Activated CD4-positive, alpha-beta T cell treated with anti-CD3 and anti-CD28 coated beads, Interleukin-2, amount 50 U/mL, for 16 hours (primary cell): Measurements from ENCODE around the gene IL10RA.

Experiments
- DNase-seq: peaks from one replicate; pipeline ENCODE4 v3.0.0-alpha.2; 2020

The IL10RA gene

GRCh38 chr11:117993988-117994745 lies 8.0 kb downstream of the IL10RA start:
- no peak for DNase-seq

GRCh38 chr11:117995472-117995871 lies 9.3 kb downstream of the IL10RA start:
- no peak for DNase-seq

- no peak for DNase-seq
These were observed 9.9 kb downstream of the IL10RA start for GRCh38 chr11:117996058-117996457.

GRCh38 chr11:117997406-117997805 lies 11.2 kb downstream of the IL10RA start:
- no peak for DNase-seq

- DNase-seq, result peak; percentile 84
These were observed 11.8 kb downstream of the IL10RA start for GRCh38 chr11:117997823-117998579.

GRCh38 chr11:117998664-117999353 lies 12.6 kb downstream of the IL10RA start:
- no peak for DNase-seq

- no peak for DNase-seq
These were observed 13.3 kb downstream of the IL10RA start for GRCh38 chr11:117999354-117999993.

- DNase-seq, result no peak
These were observed 14.1 kb downstream of the IL10RA start for GRCh38 chr11:118000067-118000849.

- no peak for DNase-seq
These were observed 14.6 kb downstream of the IL10RA start for GRCh38 chr11:118000850-118001228.

- peak; percentile 80 for DNase-seq
These were observed 15.3 kb downstream of the IL10RA start for GRCh38 chr11:118001494-118001971.

GRCh38 chr11:118002010-118002540 lies 15.9 kb downstream of the IL10RA start:
- peak; percentile 94 for DNase-seq

GRCh38 chr11:118002541-118003423 lies 16.6 kb downstream of the IL10RA start:
- peak; percentile 85 for DNase-seq

GRCh38 chr11:118003456-118003855 lies 17.3 kb downstream of the IL10RA start:
- peak; percentile 43 for DNase-seq

GRCh38 chr11:118004543-118005223 lies 18.5 kb downstream of the IL10RA start:
- no peak for DNase-seq

- DNase-seq, result no peak
These were observed 19.3 kb downstream of the IL10RA start for GRCh38 chr11:118005224-118006152.

- no peak for DNase-seq
These were observed 19.9 kb downstream of the IL10RA start for GRCh38 chr11:118006153-118006534.

- no peak for DNase-seq
These were observed 20.8 kb downstream of the IL10RA start for GRCh38 chr11:118007040-118007439.

GRCh38 chr11:118007563-118008270 lies 21.5 kb downstream of the IL10RA start:
- peak; percentile 46 for DNase-seq
